ENCODE results near the gene EPS8L3.
"Not testable (repeated sequence)": the region's sequence is repeated elsewhere in the genome, so short reads cannot be mapped to it uniquely, and the experiment has no call there.

The EPS8L3 gene

GRCh38 chr1:109768335-109768650 lies 4.6 kb upstream of the EPS8L3 start:
- peak; percentile 1 for DNase-seq
- Histone ChIP-seq H3K4me1 (peaks cover 2% of the 10 kb centered on the region; the same call in 1 of the 2 replicates), H3K4me3 (ENCODE audit: low read depth, low read length) (no peak overlapping the region), H3K36me3 (no peaks in the 10 kb centered on the region), H3K27me3 (no peaks in the 10 kb centered on the region), H3K9me3 (no peaks in the 10 kb centered on the region)
- TF ChIP-seq CTCF (IDR thresholded peaks at IDR 0.05; ENCODE audit: low read depth, low read length), result no peak

GRCh38 chr1:109767637-109768334 lies 4.1 kb upstream of the EPS8L3 start:
- peak; percentile 2 for DNase-seq
- Histone ChIP-seq H3K36me3 (no peaks in the 10 kb centered on the region), H3K4me1 (peaks cover 1% of the 10 kb centered on the region), H3K9me3 (no peaks in the 10 kb centered on the region), H3K4me3 (ENCODE audit: low read depth, low read length) (no peak overlapping the region), H3K27me3 (no peaks in the 10 kb centered on the region)
- no peak for TF ChIP-seq CTCF (IDR thresholded peaks at IDR 0.05; ENCODE audit: low read depth, low read length)

GRCh38 chr1:109766991-109767636 lies 3.4 kb upstream of the EPS8L3 start:
- not testable (repeated sequence) for DNase-seq; H3K4me3 ChIP-seq (ENCODE audit: low read depth, low read length); H3K9me3 ChIP-seq; H3K36me3 ChIP-seq; H3K4me1 ChIP-seq; H3K27me3 ChIP-seq

- no peak overlapping the region for H3K4me3 ChIP-seq (ENCODE audit: low read depth, low read length)
- no peak for TF ChIP-seq CTCF (IDR thresholded peaks at IDR 0.05; ENCODE audit: low read depth, low read length)
- H3K36me3 ChIP-seq, result no peaks in the 10 kb centered on the region
- peaks cover 10% of the 10 kb centered on the region for H3K4me1 ChIP-seq
- H3K27me3 ChIP-seq, result no peaks in the 10 kb centered on the region
- no peak for DNase-seq
- no peaks in the 10 kb centered on the region for H3K9me3 ChIP-seq
These were observed 2.3 kb upstream of the EPS8L3 start for GRCh38 chr1:109765896-109766615.

GRCh38 chr1:109765483-109765815 lies 1.7 kb upstream of the EPS8L3 start:
- no peaks in the 10 kb centered on the region for H3K9me3 ChIP-seq
- TF ChIP-seq CTCF (IDR thresholded peaks at IDR 0.05; ENCODE audit: low read depth, low read length), result no peak
- no peak for DNase-seq
- H3K36me3 ChIP-seq, result no peaks in the 10 kb centered on the region
- peaks cover 14% of the 10 kb centered on the region for H3K4me1 ChIP-seq
- no peaks in the 10 kb centered on the region for H3K27me3 ChIP-seq
- no peak overlapping the region for H3K4me3 ChIP-seq (ENCODE audit: low read depth, low read length)

- TF ChIP-seq CTCF (IDR thresholded peaks at IDR 0.05; ENCODE audit: low read depth, low read length), result no peak
These were observed 1.1 kb upstream of the EPS8L3 start for GRCh38 chr1:109764561-109765482.

More at GRCh38 chr1:109764561-109765482, 1.1 kb upstream of the EPS8L3 start:
- Histone ChIP-seq H3K27me3 (no peaks in the 10 kb centered on the region), H3K36me3 (no peaks in the 10 kb centered on the region), H3K9me3 (no peaks in the 10 kb centered on the region), H3K4me1 (peaks cover 14% of the 10 kb centered on the region), H3K4me3 (ENCODE audit: low read depth, low read length) (no peak overlapping the region)
- peak; percentile 3 for DNase-seq
